ENCODE results near the gene ENSA.

DNA sequence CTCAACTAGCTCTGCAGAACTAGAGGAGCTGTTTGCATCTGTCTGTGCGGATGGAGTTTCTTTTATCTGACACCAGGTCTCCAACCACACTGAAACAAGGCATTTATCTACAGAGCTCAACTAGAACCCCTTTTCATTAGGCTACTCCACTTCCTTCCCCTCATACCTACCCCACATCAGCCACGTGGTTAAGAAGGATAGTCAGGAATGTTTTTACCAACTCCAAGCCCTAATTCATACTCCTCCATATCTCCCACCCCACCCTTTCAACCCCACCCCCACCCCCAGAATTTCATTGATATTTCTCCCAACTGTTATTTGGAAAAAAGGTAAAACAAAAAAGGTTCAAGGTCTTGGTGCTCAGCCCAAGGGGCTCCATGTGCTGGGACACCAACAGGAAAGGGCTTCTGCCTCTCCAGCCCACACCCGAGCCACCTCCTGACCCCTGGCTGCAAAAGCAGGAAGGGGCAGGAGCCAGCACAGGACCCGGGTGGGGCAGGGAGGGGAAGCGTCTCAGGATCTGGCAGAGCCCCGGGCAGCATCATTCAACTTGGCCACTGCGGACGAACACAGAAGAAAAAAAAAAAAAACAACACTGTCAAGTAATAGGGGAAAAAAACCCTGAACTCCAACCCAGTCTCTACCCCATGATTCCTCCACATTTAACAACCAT is 7.0 kb downstream of the ENSA start:
- TF ChIP-seq POLR2A (IDR thresholded peaks at IDR 0.05): no peak
- TF ChIP-seq, protein P1, sequence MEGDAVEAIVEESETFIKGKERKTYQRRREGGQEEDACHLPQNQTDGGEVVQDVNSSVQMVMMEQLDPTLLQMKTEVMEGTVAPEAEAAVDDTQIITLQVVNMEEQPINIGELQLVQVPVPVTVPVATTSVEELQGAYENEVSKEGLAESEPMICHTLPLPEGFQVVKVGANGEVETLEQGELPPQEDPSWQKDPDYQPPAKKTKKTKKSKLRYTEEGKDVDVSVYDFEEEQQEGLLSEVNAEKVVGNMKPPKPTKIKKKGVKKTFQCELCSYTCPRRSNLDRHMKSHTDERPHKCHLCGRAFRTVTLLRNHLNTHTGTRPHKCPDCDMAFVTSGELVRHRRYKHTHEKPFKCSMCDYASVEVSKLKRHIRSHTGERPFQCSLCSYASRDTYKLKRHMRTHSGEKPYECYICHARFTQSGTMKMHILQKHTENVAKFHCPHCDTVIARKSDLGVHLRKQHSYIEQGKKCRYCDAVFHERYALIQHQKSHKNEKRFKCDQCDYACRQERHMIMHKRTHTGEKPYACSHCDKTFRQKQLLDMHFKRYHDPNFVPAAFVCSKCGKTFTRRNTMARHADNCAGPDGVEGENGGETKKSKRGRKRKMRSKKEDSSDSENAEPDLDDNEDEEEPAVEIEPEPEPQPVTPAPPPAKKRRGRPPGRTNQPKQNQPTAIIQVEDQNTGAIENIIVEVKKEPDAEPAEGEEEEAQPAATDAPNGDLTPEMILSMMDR (IDR thresholded peaks at IDR 0.05): no peak

Measured in right lobe of liver (tissue), 4 donors.